ENCODE measurements around the gene NEUROD2.

NEUROD2 gene

DNA sequence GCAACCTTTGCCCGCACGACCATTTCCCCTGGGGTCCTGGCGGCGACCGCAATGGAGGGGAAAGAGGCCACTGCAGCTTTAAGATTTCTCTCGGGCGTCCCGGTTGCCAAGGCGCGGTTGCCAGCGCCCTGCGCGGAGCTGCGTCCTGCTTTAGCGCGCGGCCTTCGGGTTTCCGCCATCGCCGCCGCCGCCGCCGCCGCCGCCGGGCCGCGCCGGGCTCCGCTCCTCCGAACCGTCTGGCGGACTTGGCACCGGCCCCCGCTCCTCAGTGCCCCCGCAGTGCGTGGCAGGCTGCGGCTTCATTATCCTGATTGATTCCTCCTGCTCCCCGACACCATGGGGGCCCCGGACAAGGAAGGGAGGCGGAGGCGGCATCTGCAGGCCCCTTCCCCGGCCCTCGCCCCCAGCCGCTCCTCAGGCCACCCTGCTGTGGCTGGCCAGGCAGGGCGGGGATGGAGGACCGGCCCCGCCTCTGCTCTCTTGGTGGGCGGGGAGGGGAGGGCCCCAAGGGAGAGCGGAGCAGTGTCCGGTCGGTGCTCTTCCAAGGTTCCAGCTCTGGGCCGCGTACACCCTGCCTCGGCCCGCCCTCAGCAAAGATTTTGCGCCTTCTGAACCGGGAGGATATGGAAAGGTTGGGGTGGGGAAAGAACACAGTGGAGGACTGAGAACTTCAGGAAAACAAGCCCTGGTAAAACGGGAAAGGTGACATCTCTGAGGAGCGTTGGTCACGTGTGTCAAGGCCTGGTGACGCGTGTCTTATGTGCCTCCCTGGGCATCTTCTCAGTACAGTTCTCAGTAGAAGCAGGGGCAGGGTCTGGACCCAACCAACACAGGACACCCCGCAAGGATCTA, 34.0 kb downstream of the NEUROD2 start:
- POLR2A ChIA-PET, result interaction anchor here (0.6 to 1.6 kb wide), 6 partner anchors 10 to 374 kb away, joined by 3 to 6 read pairs (median 4); partner anchors contain the start of genes CDK12, MED1 and RPL19
- Histone ChIP-seq H3K27ac (ENCODE audit: extremely low read depth, low read depth, low read length) (peak overlapping the region; percentile 79), H3K4me1 (ENCODE audit: control insufficient read depth, insufficient read depth, low read length) (0 out of 2 replicates have a peak, but pooled peaks cover 3% of the 10 kb centered on the region), H3K4me3 (ENCODE audit: low read depth, low read length) (peak overlapping the region; percentile 64), H3K9me3 (ENCODE audit: control insufficient read depth, insufficient read depth, low read depth, low read length) (no peaks in the 10 kb centered on the region), H3K36me3 (ENCODE audit: control insufficient read depth in 2 of 2, insufficient read depth in 1 of 2, low read length in 2 of 2) (peaks cover 0 to 25% of the 10 kb centered on the region in 2 experiments; a peak in 1 of 3 replicates)
- CTCF ChIA-PET, result interaction anchor here (0.7 to 2.2 kb wide), 3 partner anchors 48 to 126 kb away, joined by 3 to 26 read pairs (median 4); partner anchors contain the start of gene ERBB2
- TF ChIP-seq, protein P1, sequence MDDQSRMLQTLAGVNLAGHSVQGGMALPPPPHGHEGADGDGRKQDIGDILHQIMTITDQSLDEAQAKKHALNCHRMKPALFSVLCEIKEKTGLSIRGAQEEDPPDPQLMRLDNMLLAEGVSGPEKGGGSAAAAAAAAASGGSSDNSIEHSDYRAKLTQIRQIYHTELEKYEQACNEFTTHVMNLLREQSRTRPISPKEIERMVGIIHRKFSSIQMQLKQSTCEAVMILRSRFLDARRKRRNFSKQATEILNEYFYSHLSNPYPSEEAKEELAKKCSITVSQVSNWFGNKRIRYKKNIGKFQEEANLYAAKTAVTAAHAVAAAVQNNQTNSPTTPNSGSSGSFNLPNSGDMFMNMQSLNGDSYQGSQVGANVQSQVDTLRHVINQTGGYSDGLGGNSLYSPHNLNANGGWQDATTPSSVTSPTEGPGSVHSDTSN (CRISPR knock-in tag; IDR thresholded peaks at IDR 0.05), result no peak
- TF ChIP-seq, protein P2, sequence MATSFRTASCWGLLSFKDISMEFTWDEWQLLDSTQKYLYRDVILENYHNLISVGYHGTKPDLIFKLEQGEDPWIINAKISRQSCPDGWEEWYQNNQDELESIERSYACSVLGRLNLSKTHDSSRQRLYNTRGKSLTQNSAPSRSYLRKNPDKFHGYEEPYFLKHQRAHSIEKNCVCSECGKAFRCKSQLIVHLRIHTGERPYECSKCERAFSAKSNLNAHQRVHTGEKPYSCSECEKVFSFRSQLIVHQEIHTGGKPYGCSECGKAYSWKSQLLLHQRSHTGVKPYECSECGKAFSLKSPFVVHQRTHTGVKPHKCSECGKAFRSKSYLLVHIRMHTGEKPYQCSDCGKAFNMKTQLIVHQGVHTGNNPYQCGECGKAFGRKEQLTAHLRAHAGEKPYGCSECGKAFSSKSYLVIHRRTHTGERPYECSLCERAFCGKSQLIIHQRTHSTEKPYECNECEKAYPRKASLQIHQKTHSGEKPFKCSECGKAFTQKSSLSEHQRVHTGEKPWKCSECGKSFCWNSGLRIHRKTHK (tag by site-specific recombination; IDR thresholded peaks at IDR 0.05), result no peak
- no peak for TF ChIP-seq ZNF211 (tag by site-specific recombination; IDR thresholded peaks at IDR 0.05; ENCODE audit: low read depth)
- TF ChIP-seq ZNF777 (tag by site-specific recombination; IDR thresholded peaks at IDR 0.05; ENCODE audit: borderline replicate concordance), result no peak
- no peak for TF ChIP-seq SCRT2 (tag by site-specific recombination; IDR thresholded peaks at IDR 0.05)
- no peak for TF ChIP-seq ZNF558 (tag by site-specific recombination; IDR thresholded peaks at IDR 0.05)
- TF ChIP-seq, protein P3, sequence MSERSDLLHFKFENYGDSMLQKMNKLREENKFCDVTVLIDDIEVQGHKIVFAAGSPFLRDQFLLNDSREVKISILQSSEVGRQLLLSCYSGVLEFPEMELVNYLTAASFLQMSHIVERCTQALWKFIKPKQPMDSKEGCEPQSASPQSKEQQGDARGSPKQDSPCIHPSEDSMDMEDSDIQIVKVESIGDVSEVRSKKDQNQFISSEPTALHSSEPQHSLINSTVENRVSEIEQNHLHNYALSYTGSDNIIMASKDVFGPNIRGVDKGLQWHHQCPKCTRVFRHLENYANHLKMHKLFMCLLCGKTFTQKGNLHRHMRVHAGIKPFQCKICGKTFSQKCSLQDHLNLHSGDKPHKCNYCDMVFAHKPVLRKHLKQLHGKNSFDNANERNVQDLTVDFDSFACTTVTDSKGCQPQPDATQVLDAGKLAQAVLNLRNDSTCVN (tag by site-specific recombination; optimal IDR thresholded peaks at IDR 0.05), result peak; percentile 73
- TF ChIP-seq SP3 (tag by site-specific recombination; IDR thresholded peaks at IDR 0.05), result peak; percentile 91
- peak; percentile 85 for TF ChIP-seq KLF9 (tag by site-specific recombination; IDR thresholded peaks at IDR 0.05; ENCODE audit: low read depth)
- TF ChIP-seq ZNF138 (tag by site-specific recombination; IDR thresholded peaks at IDR 0.05; ENCODE audit: borderline replicate concordance), result no peak
- no peak for TF ChIP-seq ZNF48 (tag by site-specific recombination; IDR thresholded peaks at IDR 0.05)
- TF ChIP-seq, protein P4, sequence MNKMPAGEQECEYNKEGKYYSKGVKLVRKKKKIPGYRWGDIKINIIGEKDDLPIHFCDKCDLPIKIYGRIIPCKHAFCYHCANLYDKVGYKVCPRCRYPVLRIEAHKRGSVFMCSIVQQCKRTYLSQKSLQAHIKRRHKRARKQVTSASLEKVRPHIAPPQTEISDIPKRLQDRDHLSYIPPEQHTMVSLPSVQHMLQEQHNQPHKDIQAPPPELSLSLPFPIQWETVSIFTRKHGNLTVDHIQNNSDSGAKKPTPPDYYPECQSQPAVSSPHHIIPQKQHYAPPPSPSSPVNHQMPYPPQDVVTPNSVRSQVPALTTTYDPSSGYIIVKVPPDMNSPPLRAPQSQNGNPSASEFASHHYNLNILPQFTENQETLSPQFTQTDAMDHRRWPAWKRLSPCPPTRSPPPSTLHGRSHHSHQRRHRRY (tag by site-specific recombination; IDR thresholded peaks at IDR 0.05), result no peak
- TF ChIP-seq ZNF2 (tag by site-specific recombination; IDR thresholded peaks at IDR 0.05), result no peak
- peak; percentile 73; the same call in 1 of the 2 replicates for TF ChIP-seq YY1 (tag by site-specific recombination; IDR thresholded peaks at IDR 0.05)
- TF ChIP-seq ZEB2 (tag by site-specific recombination; IDR thresholded peaks at IDR 0.05), result peak; percentile 74
- TF ChIP-seq ZNF561 (tag by site-specific recombination; IDR thresholded peaks at IDR 0.05; ENCODE audit: borderline replicate concordance), result peak; percentile 90; the same call in 1 of the 2 replicates
- TF ChIP-seq, protein P5, sequence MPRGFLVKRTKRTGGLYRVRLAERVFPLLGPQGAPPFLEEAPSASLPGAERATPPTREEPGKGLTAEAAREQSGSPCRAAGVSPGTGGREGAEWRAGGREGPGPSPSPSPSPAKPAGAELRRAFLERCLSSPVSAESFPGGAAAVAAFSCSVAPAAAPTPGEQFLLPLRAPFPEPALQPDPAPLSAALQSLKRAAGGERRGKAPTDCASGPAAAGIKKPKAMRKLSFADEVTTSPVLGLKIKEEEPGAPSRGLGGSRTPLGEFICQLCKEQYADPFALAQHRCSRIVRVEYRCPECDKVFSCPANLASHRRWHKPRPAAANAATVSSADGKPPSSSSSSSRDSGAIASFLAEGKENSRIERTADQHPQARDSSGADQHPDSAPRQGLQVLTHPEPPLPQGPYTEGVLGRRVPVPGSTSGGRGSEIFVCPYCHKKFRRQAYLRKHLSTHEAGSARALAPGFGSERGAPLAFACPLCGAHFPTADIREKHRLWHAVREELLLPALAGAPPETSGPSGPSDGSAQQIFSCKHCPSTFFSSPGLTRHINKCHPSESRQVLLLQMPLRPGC (tag by site-specific recombination; IDR thresholded peaks at IDR 0.05), result no peak
- TF ChIP-seq ZNF37A (tag by site-specific recombination; IDR thresholded peaks at IDR 0.05), result no peak
- TF ChIP-seq ZNF530 (tag by site-specific recombination; IDR thresholded peaks at IDR 0.05; ENCODE audit: low read depth), result no peak
- TF ChIP-seq, protein P6, sequence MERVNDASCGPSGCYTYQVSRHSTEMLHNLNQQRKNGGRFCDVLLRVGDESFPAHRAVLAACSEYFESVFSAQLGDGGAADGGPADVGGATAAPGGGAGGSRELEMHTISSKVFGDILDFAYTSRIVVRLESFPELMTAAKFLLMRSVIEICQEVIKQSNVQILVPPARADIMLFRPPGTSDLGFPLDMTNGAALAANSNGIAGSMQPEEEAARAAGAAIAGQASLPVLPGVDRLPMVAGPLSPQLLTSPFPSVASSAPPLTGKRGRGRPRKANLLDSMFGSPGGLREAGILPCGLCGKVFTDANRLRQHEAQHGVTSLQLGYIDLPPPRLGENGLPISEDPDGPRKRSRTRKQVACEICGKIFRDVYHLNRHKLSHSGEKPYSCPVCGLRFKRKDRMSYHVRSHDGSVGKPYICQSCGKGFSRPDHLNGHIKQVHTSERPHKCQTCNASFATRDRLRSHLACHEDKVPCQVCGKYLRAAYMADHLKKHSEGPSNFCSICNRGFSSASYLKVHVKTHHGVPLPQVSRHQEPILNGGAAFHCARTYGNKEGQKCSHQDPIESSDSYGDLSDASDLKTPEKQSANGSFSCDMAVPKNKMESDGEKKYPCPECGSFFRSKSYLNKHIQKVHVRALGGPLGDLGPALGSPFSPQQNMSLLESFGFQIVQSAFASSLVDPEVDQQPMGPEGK (tag by site-specific recombination; IDR thresholded peaks at IDR 0.05), result peak; percentile 91
- no peak for TF ChIP-seq ZNF571 (tag by site-specific recombination; IDR thresholded peaks at IDR 0.05)
- TF ChIP-seq, protein P7, sequence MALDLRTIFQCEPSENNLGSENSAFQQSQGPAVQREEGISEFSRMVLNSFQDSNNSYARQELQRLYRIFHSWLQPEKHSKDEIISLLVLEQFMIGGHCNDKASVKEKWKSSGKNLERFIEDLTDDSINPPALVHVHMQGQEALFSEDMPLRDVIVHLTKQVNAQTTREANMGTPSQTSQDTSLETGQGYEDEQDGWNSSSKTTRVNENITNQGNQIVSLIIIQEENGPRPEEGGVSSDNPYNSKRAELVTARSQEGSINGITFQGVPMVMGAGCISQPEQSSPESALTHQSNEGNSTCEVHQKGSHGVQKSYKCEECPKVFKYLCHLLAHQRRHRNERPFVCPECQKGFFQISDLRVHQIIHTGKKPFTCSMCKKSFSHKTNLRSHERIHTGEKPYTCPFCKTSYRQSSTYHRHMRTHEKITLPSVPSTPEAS (tag by site-specific recombination; IDR thresholded peaks at IDR 0.05), result no peak
- no peak for TF ChIP-seq SALL2 (tag by site-specific recombination; IDR thresholded peaks at IDR 0.05; ENCODE audit: borderline replicate concordance)
- TF ChIP-seq, protein P8, sequence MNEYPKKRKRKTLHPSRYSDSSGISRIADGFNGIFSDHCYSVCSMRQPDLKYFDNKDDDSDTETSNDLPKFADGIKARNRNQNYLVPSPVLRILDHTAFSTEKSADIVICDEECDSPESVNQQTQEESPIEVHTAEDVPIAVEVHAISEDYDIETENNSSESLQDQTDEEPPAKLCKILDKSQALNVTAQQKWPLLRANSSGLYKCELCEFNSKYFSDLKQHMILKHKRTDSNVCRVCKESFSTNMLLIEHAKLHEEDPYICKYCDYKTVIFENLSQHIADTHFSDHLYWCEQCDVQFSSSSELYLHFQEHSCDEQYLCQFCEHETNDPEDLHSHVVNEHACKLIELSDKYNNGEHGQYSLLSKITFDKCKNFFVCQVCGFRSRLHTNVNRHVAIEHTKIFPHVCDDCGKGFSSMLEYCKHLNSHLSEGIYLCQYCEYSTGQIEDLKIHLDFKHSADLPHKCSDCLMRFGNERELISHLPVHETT (tag by site-specific recombination; IDR thresholded peaks at IDR 0.05), result no peak
- 0 out of 2 replicates have a peak, but pooled peaks have one; percentile 36 for TF ChIP-seq ZSCAN23 (tag by site-specific recombination; IDR thresholded peaks at IDR 0.05)

Measured in HEK293 (cell line).